ENCODE data around the gene CAMSAP1. TPM values are rescaled to one million over a fixed set of nuclear protein-coding genes. Genes with fewer than 3 reads are reported as not detected.

The CAMSAP1 gene
- total RNA-seq, 1 donor from 2014 or later = 20.0 TPM

- no peak overlapping the region for H3K27ac ChIP-seq (replicated peaks)
- no peaks in the 10 kb centered on the region for H3K27me3 ChIP-seq (ENCODE audit: low read depth)
- TF ChIP-seq CTCF (IDR thresholded peaks at IDR 0.05; ENCODE audit: borderline replicate concordance) = no peak
- no peak overlapping the region for H3K4me3 ChIP-seq
- H3K9me3 ChIP-seq (replicated peaks) = peaks cover 17% of the 10 kb centered on the region
- H3K4me1 ChIP-seq = no peaks in the 10 kb centered on the region
- no peak for DNase-seq
- intact Hi-C loops (cut with micrococcal nuclease) = no loop called here
- peaks cover 34% of the 10 kb centered on the region for H3K36me3 ChIP-seq
Measured at GRCh38 chr9:135849181-135849580, 58.2 kb downstream of the CAMSAP1 start.

GRCh38 chr9:135848341-135849047, 58.9 kb downstream of the CAMSAP1 start:
- peaks cover 34% of the 10 kb centered on the region for H3K36me3 ChIP-seq
- no peak overlapping the region for H3K4me3 ChIP-seq
- H3K27me3 ChIP-seq (ENCODE audit: low read depth) = no peaks in the 10 kb centered on the region
- intact Hi-C loops (cut with micrococcal nuclease) = no loop called here
- no peak for DNase-seq
- no peak overlapping the region for H3K27ac ChIP-seq (replicated peaks)
- peaks cover 21% of the 10 kb centered on the region for H3K9me3 ChIP-seq (replicated peaks)
- no peak for TF ChIP-seq CTCF (IDR thresholded peaks at IDR 0.05; ENCODE audit: borderline replicate concordance)
- H3K4me1 ChIP-seq = no peaks in the 10 kb centered on the region

DNA sequence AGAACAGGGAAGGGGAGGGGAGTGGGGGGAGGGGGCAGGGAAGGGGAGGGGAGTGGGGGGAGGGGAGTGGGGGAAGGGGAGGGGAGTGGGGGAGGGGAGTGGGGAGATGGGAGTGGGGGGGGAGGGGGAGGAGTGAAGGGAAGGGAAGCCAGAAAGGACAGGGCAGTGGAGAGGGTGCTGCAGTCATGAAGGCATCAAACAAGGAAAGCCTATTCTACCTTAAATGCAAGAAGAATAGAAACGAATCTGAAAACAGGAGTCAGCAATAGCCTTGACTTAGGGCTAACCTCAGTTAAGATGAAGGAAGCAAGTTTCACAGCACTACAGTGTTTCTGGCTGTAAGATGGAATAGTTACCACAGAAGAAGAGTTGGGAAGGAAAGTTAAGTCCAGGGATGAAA, 59.5 kb downstream of the CAMSAP1 start:
- intact Hi-C loops (cut with micrococcal nuclease) = no loop called here

DNA sequence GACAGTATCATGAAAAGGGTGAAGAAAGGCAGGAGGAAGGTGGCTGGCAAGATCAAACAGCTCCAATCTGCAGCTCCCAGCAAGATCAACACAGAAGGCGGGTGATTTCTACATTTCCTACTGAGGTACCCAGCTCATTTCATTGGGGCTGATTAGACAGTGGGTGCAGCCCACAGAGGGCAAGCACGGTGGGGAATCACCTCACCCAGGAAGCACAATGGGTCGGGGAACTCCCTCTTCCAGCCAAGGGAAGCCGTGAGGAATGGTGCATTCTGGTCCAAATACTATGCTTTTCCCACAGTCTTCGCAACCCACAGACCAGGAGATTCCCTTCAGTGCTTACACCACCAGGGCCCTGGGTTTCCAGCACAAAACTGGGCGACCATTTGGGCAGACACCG, 66.8 kb downstream of the CAMSAP1 start:
- peaks cover 17% of the 10 kb centered on the region for H3K36me3 ChIP-seq
- no peak for DNase-seq
- H3K9me3 ChIP-seq (replicated peaks) = peaks cover 13% of the 10 kb centered on the region
- peaks cover 3% of the 10 kb centered on the region for H3K4me1 ChIP-seq
- no peak overlapping the region for H3K4me3 ChIP-seq
- no peak overlapping the region for H3K27ac ChIP-seq (replicated peaks)
- no peaks in the 10 kb centered on the region for H3K27me3 ChIP-seq (ENCODE audit: low read depth)
- TF ChIP-seq CTCF (IDR thresholded peaks at IDR 0.05; ENCODE audit: borderline replicate concordance) = no peak
- intact Hi-C loops (cut with micrococcal nuclease) = no loop called here

More for the DNA sequence above, 59.5 kb downstream of the CAMSAP1 start:
- Histone ChIP-seq H3K9me3 (replicated peaks) (peaks cover 21% of the 10 kb centered on the region), H3K36me3 (peaks cover 32% of the 10 kb centered on the region), H3K27me3 (ENCODE audit: low read depth) (no peaks in the 10 kb centered on the region), H3K4me1 (no peaks in the 10 kb centered on the region), H3K4me3 (no peak overlapping the region), H3K27ac (replicated peaks) (no peak overlapping the region)
- DNase-seq = no peak
- TF ChIP-seq CTCF (IDR thresholded peaks at IDR 0.05; ENCODE audit: borderline replicate concordance) = no peak

- DNase-seq = no peak
- peaks cover 10% of the 10 kb centered on the region for H3K9me3 ChIP-seq (replicated peaks)
- H3K27ac ChIP-seq (replicated peaks) = no peak overlapping the region
- no peaks in the 10 kb centered on the region for H3K27me3 ChIP-seq (ENCODE audit: low read depth)
- peaks cover 17% of the 10 kb centered on the region for H3K36me3 ChIP-seq
- no peak overlapping the region for H3K4me3 ChIP-seq
- TF ChIP-seq CTCF (IDR thresholded peaks at IDR 0.05; ENCODE audit: borderline replicate concordance) = no peak
- intact Hi-C loops (cut with micrococcal nuclease) = no loop called here
- peaks cover 3% of the 10 kb centered on the region for H3K4me1 ChIP-seq
Measured at GRCh38 chr9:135840107-135840506, 67.2 kb downstream of the CAMSAP1 start.
